ENCODE data around the gene RIC8B. TPM values are rescaled to one million over a fixed set of nuclear protein-coding genes. Genes with fewer than 3 reads are reported as not detected.

Gene RIC8B
- total RNA-seq, 1 experiment from 2014 or later, result 29.0 TPM

- H3T11ph ChIP-seq (ENCODE audit: low read length), result no peak overlapping the region
- no peaks in the 10 kb centered on the region for H3K36me3 Mint-ChIP-seq (ENCODE audit: insufficient read depth in 1 of 3, low read depth in 3 of 3)
- no peak overlapping the region for H2AFZ ChIP-seq (ENCODE audit: low read length)
- H2BK15ac ChIP-seq (ENCODE audit: low read depth, low read length), result no peak overlapping the region
- H4K20me1 ChIP-seq (ENCODE audit: control insufficient read depth, insufficient read depth, insufficient read length), result no peaks in the 10 kb centered on the region
- no peak overlapping the region for H4K91ac ChIP-seq (ENCODE audit: insufficient read length, low read depth, low read length)
- no peaks in the 10 kb centered on the region for H3K9me3 Mint-ChIP-seq
- H3K27me3 ChIP-seq (ENCODE audit: insufficient read depth, low read length), result no peaks in the 10 kb centered on the region
- H4K5ac ChIP-seq (ENCODE audit: insufficient read length, low read depth, low read length), result no peak overlapping the region
- H3K56ac ChIP-seq (ENCODE audit: insufficient read length, low read depth, low read length), result no peak overlapping the region
- H3K23ac ChIP-seq (ENCODE audit: insufficient read length, low read depth, low read length), result no peak overlapping the region
- H2BK12ac ChIP-seq (ENCODE audit: insufficient read length, low read depth, low read length), result no peak overlapping the region
- DNase-seq, result no peak
- no peak overlapping the region for H3K14ac ChIP-seq (ENCODE audit: insufficient read depth, low read length)
- H3K79me1 ChIP-seq (ENCODE audit: insufficient read depth, low read depth, low read length, poor library complexity, severe bottlenecking), result no peaks in the 10 kb centered on the region
- no peak overlapping the region for H3K27ac Mint-ChIP-seq
- H3K23me2 ChIP-seq (ENCODE audit: insufficient read length, low read depth, low read length, poor library complexity, severe bottlenecking), result no peaks in the 10 kb centered on the region
- no peak overlapping the region for H3K4ac ChIP-seq (ENCODE audit: low read depth, low read length)
- no peak overlapping the region for H2BK20ac ChIP-seq (ENCODE audit: low read depth, low read length, poor library complexity, severe bottlenecking)
- H3K9ac ChIP-seq (ENCODE audit: extremely low read depth, insufficient read length, low read length), result no peak overlapping the region
- H4K8ac ChIP-seq (replicated peaks; ENCODE audit: insufficient read length, low read depth, low read length), result no peak overlapping the region
- no peak overlapping the region for H3K27ac ChIP-seq (ENCODE audit: insufficient read length, low read depth, low read length)
- H2BK120ac ChIP-seq (ENCODE audit: low read depth, low read length, poor library complexity, severe bottlenecking), result no peak overlapping the region
- TF ChIP-seq CTCF (conservative IDR thresholded peaks at IDR 0.05), result no peak
- no peaks in the 10 kb centered on the region for H3K27me3 Mint-ChIP-seq (ENCODE audit: low read depth)
- no peak overlapping the region for H3K4me3 Mint-ChIP-seq
- H2AK5ac ChIP-seq (ENCODE audit: insufficient read length, low read length), result no peak overlapping the region
- no CpG with 5 or more reads among the region's 6 CpGs for WGBS (ENCODE audit: extremely low coverage, insufficient read length, low lambda C conversion rate)
- peaks cover 40 to 49% of the 10 kb centered on the region in 2 experiments for H3K4me1 Mint-ChIP-seq
- no peaks in the 10 kb centered on the region for H3K79me2 ChIP-seq (ENCODE audit: insufficient read depth, low read length)
- H2BK5ac ChIP-seq (ENCODE audit: insufficient read length, low read length), result no peak overlapping the region
- H3K9me3 ChIP-seq (ENCODE audit: control insufficient read depth, low read depth, low read length), result no peaks in the 10 kb centered on the region
- H3K18ac ChIP-seq (ENCODE audit: insufficient read length, low read depth, low read length), result no peak overlapping the region
- no peak overlapping the region for H3K4me2 ChIP-seq (ENCODE audit: insufficient read depth, insufficient read length, low read length)
- H3K4me1 ChIP-seq (ENCODE audit: insufficient read depth, low read length), result no peaks in the 10 kb centered on the region; the same call in 1 of the 2 replicates
Observed at GRCh38 chr12:106744600-106744999, 29.9 kb upstream of the RIC8B start.

Measured in H9 (cell line).